DND-41 (cell line): ENCODE measurements around the gene RMC1.

Experiments
- CTCF ChIP-seq: IDR thresholded peaks from 2 replicates; pipeline ENCODE4 v1.5.1; 2012; ENCODE audit warnings: borderline replicate concordance, low read length, moderate library complexity, mild to moderate bottlenecking; ENCODE audit not compliant: poor library complexity, severe bottlenecking; ENCODE audit errors: extremely low read depth
- EZH2 ChIP-seq: IDR thresholded peaks from 3 replicates; pipeline ENCODE4 v1.6.1; 2012; ENCODE audit warnings: borderline replicate concordance, low read depth, mild to moderate bottlenecking, moderate library complexity, low read length, inconsistent platforms; ENCODE audit not compliant: severe bottlenecking

- TF ChIP-seq CTCF, result no peak
- TF ChIP-seq EZH2, result no peak
These were observed 1.7 kb upstream of the RMC1 start for GRCh38 chr18:23501626-23502025.
